Stimulated activated CD8-positive, alpha-beta memory T cell treated with anti-CD3 and anti-CD28 coated beads, Interleukin-15, amount 100 ng/mL, for 48 hours (primary cell): ENCODE measurements around the gene TUBB4B.
A peak's percentile ranks its signal among the peaks of the same experiment; 100 is the strongest.

Experiments used
- DNase-seq, 2 donors: peaks; one replicate each; pipeline ENCODE4 v3.0.0-alpha.2; 2020; ENCODE audit warnings: low read depth in 2 of 2

The TUBB4B gene

DNA sequence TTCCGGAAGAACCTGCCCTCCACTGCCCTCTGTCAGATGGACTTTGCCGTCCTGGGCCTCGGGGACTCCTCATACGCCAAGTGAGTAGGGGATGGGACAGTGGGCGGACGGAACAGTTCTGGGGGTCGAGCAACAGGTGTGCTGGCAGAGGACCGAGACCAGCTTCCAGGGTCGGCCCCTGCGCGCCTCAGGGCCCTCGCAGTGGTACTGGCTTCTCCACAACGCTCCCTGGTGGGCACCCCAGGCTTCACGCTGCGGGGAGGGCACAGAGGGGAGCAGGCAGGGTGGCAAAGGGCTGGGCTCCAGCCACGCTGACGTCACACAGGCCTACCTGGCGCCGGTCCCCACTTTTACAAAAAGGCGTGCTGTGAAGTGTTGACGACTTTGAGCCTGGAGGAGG lies 28.6 kb upstream of the TUBB4B start:
- DNase-seq, result no peak

DNA sequence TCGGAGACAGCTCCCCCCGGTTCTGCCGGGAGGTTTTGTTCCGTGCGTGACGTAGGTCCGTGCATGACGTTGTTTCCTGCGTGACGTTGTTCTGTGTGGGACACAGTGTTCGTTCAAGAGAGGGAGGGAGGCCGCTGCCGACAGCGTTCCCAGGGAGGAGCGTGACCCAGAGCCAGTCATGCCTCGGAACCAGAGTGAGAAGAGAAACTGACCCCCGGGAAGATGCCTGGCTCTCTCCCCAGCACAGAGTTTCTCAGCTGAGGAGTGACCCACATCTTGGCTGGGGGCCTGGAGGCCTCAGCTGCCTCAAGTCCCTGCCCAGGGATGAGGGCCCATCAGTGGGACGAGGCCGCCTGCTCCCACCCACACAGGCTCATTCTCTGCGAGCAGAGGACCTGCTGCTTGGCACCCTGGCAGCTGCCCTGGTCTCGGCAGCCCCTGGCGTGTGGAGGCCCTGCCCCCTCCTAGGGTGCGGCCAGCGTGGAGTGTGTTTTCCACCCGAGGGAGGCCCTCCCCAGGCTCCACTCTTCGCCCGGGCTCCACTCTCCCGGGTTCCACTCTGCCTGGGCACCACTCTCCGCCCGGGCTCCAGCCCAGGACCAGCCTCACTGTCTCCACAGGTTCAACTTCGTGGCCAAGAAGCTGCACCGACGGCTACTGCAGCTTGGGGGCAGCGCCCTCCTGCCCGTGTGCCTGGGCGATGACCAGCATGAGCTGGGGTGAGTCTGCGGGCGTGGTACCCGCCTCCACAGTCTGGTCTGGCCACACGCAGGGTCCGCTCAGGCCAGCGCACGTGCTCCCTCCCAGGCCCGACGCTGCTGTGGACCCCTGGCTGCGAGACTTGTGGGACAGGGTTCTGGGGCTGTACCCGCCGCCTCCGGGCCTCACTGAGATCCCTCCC lies 27.7 kb upstream of the TUBB4B start:
- no peak for DNase-seq

DNA sequence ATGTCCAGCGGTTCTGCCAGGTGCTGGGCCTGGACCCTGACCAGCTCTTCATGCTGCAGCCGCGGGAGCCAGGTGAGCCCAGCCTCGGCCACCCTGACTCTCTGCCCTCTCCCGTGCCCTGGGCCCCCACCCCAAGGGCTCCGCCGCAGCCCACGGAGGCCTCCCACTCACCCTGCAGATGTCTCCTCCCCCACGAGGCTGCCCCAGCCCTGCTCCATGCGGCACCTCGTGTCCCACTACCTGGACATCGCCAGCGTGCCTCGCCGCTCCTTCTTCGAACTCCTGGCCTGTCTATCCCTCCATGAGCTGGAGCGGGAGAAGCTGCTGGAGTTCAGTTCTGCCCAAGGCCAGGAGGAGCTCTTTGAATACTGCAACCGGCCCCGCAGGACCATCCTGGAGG lies 26.5 kb upstream of the TUBB4B start:
- no peak for DNase-seq

- no peak for DNase-seq
Measured at GRCh38 chr9:137215196-137215986, 25.7 kb upstream of the TUBB4B start.

GRCh38 chr9:137216188-137216965 lies 24.7 kb upstream of the TUBB4B start:
- DNase-seq, result no peak

- no peak for DNase-seq
Measured at GRCh38 chr9:137217276-137218211, 23.5 kb upstream of the TUBB4B start.

DNA sequence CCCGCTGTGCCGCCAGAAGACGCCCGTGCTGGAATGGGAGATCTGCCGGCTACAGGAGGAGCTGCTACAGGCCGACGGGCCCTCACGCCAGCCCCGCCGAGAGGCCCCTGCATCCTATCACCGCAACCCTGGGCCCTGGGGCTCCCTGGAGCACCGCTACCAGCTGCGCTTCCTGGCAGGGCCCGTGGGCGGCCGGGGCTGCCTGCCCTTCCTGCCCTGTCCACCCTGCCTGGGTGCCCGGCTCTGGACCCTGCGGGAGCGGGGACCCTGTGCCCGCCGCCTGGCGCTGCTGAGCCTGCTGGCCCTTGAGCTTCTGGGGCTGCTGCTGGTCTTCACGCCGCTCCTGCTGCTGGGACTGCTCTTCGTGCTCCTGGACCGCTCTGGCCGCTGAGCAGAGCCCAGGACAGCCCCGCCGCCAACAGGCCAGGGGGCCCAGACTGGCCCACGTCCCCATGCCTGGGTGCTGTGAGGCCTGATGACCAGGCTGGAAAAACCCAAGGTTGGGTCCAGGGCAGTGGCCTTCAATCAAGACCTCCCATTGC lies 22.8 kb upstream of the TUBB4B start:
- no peak for DNase-seq

GRCh38 chr9:137218754-137219271 lies 22.3 kb upstream of the TUBB4B start:
- DNase-seq, result no peak

GRCh38 chr9:137219757-137220316 lies 21.2 kb upstream of the TUBB4B start:
- no peak for DNase-seq

GRCh38 chr9:137220317-137221094 lies 20.6 kb upstream of the TUBB4B start:
- DNase-seq, result no peak

DNA sequence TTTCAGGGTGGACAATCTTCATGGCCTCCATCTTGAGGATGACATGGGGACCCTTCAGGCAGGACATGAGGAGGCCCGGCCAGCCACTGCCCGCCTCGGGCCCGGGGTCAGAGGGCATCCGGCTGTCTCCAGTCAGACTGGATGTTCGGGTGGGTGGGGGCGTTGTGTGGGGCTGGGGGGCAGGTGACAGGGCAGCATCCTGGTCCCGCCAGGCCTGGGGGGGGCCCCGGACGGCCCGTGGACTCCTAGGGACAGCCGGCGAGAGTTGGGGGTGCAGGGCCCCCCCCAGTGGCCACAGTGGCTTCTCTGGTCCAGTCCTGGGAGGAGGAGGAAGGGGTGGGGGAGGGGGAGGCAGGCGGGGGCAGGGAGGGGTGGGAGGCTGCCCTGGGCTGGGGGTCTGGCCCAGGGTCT lies 20.0 kb upstream of the TUBB4B start:
- DNase-seq, result no peak

DNA sequence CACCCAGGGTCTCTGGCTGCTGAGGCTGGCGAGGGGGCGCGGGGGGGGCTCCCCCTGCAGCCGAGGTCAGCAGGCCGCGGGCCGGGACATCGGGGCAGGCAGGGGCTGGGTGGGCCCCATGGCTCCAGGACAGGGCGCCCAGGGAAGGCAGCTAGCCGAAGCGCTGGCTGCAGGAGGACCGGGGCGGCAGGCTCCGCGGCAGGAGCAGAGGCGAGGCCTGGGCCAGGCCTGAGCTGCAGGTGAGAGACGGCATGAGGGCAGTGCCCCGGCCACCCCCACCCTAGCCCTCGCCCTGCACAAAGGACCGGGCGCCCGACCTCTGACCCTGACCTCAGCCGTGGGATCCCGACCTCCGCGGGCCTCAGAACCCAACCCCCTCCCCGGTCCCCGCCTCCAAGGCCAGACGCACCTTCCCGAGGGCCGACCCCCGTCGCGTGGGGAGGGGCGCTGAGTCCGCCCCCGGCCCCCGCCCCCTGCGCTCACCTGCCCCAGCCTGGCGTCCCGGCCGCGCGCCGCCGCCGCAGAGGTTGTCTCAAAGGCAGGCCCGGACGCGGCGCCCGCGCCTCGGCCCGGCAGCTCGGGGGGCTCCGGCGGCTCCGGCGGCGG lies 19.5 kb upstream of the TUBB4B start:
- no peak for DNase-seq

DNA sequence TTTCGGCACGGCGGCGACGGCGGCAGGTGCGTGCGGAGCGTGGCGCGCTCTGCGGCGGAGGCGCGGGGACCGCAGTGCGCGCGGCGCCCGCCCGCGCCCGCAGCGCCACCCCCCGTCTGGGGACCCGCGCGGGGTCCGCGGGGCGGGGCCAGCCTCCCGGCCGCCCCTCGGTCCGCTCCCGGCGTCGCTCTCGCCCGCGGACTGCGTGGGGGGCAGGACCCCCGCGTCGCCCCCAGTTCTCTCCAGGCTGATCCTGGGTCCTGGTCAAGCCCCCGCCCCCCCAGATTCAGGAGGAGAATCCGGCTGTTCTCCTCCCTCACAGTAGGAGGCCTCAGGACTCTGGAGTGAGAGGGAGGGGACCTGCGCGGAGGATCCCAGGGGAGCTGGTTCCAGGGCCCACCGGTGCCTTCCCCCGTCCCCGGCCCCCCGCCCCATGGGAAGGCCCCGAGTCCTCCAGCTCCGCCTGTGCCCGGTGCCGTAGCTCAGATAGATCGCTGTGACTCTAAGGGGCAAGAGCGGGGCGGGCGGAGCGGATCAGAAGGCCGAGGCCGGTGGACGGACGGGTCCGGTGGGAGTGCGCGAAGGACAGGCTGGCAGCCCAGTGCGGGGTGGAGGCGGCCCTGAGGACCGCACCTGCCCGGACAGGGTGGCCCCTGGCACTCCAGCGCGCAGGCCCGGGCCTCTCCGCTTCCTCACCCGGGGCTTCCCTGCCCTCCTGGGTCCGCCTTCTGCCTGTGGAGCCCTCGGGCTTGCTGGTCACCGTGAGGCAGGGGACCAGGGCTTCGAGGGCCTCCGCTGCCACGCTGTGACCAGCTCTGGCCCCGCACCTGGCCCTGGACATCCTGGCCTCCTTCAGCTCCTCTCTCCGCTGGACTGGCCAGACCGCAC lies 18.7 kb upstream of the TUBB4B start, which contains the start of gene RNF208:
TSS of gene RNF208 (minus strand) at position 51 of the 888 bp plus-strand sequence. CDS start 1,028 bp downstream, outside the sequence.
- no peak for DNase-seq

- DNase-seq, result peak; percentile 99
Measured at GRCh38 chr9:137223078-137223970, 17.8 kb upstream of the TUBB4B start.

DNA sequence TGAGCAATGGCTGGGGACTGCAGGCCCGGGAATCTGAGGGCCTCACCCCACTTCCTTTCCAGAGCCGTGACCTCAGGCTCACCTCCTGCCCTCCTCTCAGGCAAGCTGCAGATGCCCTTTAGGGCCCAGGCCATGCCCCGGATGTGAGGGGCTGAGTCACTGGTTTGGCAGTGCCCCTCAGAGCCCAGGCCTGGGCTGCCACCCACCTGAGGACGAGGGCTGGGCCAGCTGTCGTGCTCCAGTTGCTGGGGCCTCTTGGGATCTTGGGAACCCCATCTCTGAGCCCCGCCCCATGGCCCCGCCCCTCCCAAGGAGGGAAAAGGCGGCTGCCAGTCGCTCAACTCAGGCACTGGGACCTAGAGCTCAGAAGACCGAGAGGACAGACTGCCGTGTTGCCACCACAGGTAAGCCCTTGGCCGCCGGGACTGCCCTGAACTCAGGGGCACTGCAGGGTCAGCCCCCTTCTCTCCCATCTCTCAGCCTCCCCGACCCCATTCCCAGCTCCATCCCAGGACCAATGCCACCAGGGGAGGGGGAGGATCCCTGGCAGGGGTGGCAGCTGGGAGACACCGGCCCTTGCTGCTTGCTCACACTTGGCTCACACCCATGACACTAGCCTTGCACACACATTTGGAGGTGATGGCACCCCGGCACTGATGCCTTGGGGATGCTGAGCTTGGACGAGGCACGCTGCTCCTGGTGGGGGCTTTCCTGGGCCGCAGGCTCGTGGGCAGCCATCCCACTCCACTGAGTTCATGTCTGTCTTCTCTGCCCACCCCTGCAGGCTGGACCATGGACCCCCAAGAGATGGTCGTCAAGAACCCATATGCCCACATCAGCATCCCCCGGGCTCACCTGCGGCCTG lies 16.0 kb upstream of the TUBB4B start, which contains the start of gene CYSRT1:
TSS of gene CYSRT1 (plus strand) at position 345 of the 865 bp plus-strand sequence. CDS start at position 793, 448 bp downstream.
- no peak for DNase-seq
